HG03469 (cell line): ENCODE data around the gene CCNB1.
A peak's percentile ranks its signal among the peaks of the same experiment; 100 is the strongest.
"Not testable (repeated sequence)": the region's sequence is repeated elsewhere in the genome, so short reads cannot be mapped to it uniquely, and the experiment has no call there.

ENCODE experiments used
- ATAC-seq: cut with Tn5 transposase; IDR thresholded peaks from one replicate; pipeline ENCODE4 v1.9.1; 2021; ENCODE audit warnings: mild to moderate bottlenecking, moderate library complexity, moderate number of reproducible peaks; ENCODE audit not compliant: unreplicated experiment

Gene CCNB1

DNA sequence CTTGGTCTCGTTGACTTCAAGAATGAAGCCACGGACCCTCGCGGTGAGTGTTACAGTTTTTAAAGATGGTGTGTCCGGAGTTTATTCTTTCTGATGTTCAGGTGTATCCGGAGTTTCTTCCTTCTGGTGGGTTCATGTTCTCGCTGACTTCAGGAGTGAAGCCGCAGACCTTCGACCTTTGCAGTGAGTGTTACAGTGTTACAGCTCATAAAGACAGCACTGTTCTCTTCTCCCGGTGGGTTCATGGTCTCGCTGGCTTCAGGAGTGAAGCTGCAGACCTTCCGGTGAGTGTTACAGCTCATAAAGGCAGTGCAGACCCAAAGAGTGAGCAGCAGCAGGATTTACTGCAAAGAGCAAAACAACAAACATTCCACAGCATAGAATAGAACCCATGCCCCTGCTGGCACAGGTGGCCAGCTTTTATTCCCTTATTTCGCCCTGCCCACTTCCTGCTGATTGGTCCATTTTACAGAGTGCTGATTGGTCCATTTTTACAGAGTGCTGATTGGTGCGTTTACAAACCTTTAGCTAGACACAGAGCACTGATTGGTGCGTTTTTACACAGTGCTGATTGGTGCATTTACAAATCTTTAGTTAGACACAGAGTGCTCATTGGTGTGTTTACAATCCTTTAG lies 14.8 kb downstream of the CCNB1 start:
- ATAC-seq: not testable (repeated sequence)

DNA sequence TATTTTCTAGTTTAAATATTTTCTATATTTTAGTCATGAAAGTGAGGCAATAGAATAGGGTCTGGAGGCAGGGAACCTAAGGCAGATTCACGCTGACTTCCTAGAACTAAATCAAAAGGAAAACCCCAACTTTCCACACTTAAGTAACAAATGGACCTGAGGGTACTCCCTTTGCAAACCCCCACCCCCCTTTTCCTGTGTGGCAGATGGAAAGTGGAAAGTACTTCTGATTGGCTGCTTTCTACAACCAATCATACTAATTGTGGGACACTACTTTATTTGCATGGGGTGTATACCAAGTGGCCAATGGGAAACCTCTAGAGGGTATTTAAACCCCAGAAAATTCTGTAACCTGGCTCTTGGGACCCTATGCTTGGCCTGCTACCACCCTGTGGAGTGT lies 17.7 kb downstream of the CCNB1 start:
- no peak for ATAC-seq

DNA sequence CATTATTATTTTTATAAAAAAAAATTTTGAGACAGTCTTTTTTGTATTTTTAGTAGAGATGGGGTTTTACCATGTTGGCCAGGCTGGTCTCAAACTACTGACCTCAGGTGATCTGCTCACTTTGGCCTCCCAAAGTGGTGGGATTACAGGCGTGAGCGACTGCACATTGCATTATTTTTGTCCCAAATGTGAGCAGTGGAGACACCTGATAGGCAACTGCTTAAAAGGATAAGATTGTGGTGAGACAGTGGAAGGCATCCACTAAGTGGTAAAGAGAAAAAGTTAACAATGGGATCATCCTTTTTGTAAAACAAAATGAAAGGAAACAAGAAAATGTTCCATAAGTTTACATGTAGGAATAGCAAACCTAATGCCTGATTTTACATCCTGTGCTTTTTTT lies 20.4 kb downstream of the CCNB1 start:
- ATAC-seq: no peak

DNA sequence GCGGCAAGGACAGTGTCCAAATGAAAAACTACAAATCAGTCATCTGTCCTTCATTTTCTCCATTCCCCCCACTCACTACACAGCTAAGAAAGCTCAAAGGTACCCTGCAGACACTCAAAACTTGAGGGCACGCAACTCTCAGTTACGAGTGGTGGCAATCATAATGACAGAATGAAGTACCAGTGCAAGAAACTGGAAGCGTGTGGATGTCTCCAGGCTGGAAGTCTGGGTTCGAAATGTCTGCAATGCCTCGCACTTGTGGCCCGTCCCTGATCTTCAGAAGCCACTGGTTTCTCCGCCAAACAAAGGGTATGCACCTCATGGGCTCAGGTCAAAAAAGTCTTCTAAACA lies 21.8 kb downstream of the CCNB1 start:
- ATAC-seq: no peak

DNA sequence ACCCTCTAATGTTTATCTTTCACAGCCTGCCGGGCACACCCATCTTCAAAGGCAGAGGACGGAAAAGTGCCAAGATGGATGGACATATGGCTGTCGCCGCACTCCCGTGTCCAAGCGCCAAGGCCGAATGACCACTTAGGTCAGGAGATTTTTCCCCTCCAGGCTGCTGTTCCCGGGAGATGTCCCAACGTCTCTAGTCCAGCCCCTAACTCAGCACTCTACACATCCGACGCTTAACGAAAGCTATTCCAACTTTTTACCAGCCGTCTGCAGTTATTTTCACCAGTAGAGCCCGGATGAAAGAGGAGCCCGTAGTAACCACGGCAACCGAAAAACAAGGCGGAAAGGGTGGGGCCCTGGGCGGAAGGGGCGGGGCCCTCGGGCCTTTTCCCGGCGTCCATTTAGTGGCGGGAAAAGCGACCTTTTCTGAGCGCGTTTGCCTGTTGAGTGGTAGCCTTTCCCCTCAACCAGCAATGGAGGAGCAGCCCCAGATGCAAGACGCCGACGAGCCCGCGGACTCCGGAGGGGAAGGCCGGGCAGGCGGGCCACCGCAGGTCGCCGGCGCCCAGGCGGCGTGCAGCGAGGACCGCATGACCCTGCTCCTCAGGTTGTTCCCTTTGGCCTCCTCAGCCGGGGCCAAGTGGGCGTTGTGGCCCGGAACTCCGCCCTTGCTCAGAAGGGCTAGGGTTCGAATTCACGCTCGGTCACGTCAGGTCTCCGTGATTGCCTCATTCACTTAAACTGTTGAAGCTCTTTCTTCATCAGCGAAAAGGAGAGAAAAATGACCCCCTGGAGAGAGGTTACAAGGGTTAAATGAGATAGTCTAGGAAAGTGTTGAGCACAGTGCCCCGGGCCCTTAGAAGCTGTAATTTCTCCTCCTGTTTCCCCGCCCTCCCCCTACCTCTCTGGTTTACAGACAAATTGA lies 22.5 kb downstream of the CCNB1 start, which contains the start of gene CENPH:
CENPH (plus strand) TSS at position 422 of the 925 bp plus-strand sequence; CDS start at position 474, 52 bp downstream.
- ATAC-seq: peak; percentile 66

DNA sequence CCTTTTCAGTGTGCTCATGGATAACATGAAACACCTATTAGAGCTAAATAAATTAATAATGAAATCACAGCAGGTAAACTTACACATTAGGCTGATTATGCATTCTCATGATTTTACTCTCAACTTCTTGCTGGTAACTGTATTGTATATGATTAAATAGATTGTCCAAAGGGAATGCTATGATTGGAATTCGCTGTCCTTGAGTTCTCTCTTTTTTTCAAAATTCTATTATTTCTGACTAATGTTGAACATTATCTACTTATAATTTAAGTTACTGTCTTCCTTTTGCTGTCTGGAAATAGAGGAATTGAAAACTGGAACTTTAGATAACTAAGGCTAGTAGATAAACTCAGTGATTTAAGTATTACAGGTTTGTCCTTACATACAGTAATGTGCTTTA lies 35.5 kb downstream of the CCNB1 start:
- no peak for ATAC-seq

DNA sequence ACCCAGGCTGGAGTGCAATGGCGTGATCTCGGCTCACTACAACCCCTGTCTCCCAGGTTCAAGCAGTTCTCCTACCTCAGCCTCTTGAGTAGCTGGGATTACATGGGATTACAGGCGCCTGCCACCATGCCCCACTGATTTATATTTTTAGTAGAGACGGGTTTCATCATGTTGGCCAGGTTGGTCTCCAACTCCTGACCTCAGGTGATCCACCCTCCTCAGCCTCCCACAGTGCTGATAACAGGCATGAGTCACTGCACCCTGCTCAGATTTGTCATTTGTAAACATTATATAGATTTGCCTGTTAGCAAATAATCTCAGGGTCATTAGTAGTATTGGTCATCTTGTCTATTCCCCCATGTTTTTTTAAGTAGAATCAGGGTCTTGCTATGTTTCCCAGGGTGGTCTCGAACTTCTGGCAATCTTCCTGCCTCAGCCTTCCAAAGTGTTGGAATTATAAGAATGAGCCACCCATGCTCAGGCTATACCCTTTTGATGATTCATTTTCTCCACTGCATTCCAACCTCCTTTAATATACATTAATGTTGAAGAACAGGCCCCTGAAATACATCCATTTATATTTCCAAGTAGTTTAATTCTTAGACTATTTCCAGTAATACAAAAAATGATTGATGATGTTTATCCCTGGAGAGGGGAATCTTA lies 39.7 kb downstream of the CCNB1 start:
- ATAC-seq: no peak

DNA sequence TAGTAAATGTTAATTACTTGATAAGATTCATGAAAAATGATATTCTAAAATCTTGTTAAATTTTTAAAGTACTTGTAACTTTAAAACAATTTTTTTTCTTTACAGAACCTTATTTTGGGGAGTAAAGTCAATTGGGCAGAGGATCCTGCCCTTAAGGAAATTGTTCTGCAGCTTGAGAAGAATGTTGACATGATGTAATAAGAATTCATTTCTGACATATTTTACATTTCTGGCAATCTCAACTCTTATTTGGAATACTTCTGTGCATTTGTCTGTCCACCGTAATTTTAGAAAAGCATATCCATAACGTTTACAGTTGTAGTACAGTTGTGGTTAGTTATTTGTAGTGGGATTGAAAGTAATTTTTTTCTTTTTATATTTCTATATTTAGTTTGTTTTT lies 42.7 kb downstream of the CCNB1 start:
- ATAC-seq: no peak

DNA sequence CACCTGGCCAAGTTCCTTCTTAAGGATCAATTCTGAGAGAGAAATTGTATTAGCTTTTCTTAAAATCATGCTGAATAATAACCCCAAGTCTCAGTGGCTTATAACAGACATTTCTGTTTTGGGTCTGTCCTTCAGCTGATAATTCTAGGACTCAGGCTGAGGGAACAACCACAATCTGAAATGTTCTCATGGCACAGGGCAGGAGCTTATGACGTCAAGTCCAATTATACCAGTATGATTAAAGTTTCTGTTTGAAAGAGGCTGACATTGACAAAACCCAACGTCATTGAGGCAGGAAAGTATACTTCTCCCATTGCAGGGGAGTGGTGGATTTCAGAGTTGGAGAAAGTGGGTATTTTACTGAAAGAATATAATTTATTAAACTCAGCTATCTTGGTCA lies 44.2 kb downstream of the CCNB1 start:
- ATAC-seq: no peak

DNA sequence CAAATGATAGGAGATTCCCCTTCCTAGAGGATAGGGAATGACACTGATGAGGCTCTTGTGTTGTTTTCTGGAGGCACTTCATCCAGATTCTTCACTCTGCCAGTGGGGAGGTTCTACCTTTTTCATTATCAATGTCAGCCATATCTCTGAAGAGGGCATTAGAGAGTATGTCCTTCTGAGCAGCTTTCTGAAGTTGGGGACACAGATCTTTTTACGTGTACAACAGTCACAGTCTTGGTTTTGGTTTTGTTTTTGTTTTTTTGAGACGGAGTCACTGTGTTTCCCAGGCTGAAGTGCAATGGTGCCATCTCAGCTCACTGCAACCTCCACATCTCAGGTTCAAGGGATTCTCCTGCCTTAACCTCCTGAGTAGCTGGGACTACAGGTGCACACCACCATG lies 45.1 kb downstream of the CCNB1 start:
- ATAC-seq: no peak

DNA sequence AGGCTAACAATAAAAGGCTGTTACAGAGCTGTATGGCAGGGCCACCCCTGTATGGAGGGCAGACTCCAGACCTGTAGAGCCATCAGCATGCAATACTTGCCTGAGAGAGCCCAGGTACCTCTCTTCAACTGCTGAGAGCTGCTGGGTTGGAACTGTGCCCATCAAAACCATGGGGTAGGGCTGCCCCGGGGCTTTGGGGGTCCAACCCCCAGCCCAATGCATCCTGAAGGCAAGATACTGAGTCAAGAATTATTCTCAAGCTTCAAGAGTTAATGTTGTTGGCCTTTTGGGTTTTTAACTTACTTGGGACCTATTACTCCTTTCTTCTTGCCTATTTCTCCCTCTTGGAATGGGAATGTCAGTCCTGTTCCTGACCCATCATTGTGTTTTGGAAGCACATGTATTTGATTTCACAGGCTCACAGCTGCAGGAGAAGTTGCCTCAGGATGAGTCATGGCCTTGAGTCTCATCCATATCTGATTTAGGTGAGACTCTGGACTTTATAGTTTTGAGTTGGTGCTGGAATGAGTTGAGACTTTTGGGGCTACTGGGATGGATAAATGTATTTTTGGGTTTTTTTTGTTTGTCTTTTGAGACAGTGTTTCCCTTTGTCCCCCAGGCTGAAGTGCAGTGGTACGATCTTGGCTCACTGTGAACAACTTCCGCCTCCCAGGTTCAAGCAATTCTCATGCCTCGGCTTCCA lies 46.7 kb downstream of the CCNB1 start:
- ATAC-seq: no peak

DNA sequence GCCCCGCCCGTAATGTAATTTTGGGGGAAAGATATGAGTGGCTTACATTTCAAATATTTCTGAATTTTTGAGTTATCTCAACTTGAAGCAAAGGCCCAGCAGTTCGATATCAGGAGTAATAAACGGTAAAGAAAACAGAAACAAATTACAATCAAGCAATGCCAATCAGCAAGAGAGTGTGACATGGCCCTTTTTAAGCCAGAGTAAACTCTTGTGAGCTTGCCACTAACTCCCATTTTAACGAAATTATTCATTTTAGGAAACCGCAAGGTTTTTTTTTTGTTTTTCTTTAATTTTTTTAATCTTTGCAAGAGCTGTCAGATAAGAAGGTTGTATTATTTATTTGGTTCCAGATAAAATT lies 50.2 kb downstream of the CCNB1 start:
- ATAC-seq: no peak

DNA sequence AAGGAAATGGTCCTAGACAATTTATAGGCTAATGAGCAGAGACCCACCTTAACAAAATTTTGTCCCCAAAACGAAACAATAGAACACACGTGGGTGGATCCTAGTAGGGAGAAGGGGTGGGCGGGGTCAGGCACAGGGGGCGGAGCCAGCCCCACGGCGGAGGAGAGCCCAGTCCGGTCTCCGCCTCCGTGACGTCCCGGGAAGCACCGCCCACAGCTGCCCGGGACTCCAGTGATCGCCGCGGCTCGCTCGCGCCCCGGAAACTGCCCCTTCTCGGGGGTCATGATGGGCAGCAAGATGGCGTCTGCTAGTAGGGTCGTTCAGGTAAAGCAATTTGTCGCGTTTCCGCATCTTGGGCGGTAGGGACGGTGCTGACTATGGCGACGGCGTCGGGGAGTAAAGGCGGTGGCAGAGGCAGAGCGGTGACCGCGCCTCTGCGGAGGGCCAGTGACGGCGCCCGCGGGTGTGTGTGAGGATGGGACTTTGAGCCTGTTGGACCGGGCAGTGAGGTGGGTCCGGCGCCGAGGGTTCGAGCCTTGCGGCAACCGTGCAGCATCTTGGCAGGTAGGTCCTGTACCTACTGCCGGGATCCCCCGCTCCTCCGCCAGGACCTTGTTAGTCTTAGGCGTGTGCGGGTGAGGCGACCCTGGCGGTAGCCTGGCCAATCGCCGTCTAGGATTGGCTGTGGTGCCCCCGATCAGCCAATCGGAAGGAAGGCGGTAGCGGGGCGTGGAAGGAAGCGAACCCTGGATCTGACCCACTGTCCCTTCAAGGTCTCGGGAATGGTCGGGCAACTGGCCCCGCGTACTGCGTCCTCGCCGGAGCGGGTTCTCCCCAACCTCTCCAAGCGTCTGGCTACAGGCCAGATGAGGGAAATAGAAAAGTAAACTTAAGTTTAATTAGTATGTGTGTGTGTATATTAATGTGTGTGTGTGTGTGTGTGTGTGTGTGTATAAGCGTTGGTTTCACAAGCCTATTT lies 50.9 kb downstream of the CCNB1 start:
- peak; percentile 84 for ATAC-seq

DNA sequence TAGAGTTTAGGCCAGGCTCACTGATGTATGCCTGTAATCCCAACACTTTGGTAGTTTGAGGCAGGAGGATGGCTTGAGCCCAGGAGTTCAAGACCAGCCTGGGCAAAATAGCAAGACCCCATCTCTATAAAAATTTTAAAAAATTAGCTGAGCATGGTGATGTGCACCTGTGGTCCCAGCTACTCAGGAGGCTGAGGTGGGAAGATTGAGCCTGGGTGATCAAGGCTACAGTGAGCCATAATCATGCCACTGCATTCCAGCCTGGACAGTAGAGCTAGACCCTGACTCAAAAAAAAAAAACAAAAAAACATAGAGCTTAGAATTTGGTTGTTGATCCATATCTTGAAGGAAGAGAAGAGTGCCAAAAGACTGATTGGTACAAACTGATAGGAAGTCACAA lies 53.0 kb downstream of the CCNB1 start:
- no peak for ATAC-seq

DNA sequence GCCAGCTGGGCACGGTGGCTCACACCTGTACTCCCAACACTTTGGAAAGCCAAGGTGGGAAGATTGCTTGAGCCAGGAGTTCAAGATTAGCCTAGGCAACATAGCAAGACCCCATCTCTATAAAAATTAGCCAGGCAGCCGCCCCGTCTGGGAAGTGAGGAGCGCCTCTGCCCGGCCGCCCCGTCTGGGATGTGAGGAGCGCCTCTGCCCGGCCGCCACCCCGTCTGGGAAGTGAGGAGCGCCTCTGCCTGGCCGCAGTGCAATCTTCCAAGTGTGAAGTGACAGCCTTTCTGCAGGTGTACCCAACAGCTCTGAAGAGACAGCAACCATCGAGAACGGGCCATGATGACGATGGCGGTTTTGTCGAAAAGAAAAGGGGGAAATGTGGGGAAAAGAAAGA lies 53.4 kb downstream of the CCNB1 start:
- not testable (repeated sequence) for ATAC-seq

DNA sequence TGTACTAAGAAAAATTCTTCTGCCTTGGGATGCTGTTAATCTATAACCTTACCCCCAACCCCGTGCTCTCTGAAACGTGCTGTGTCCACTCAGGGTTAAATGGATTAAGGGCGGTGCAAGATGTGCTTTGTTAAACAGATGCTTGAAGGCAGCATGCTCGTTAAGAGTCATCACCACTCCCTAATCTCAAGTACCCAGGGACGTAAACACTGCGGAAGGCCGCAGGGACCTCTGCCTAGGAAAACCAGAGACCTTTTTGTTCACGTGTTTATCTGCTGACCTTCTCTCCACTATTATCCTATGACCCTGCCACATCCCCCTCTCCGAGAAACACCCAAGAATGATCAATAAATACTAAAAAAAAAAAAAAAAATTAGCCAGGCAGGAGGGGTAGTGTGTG lies 53.9 kb downstream of the CCNB1 start:
- ATAC-seq: not testable (repeated sequence)

DNA sequence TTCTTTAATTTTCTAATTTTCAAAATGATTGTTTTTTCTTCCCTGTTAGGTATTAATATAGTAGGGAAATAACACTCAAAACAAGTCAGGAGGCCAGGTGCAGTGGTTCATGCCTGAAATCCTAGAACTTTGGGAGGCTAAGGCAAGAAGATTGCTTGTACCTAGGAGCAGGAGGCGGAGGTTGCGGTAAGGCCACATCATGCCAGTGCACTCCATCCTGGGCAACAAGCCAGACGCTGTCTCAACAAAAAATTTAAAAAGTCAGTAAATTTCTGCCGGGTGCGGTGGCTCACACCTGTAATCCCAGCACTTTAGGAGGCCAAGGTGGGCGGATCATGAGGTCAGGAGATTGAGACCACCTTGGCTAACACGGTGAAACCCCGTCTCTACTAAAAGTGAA lies 57.6 kb downstream of the CCNB1 start:
- no peak for ATAC-seq

DNA sequence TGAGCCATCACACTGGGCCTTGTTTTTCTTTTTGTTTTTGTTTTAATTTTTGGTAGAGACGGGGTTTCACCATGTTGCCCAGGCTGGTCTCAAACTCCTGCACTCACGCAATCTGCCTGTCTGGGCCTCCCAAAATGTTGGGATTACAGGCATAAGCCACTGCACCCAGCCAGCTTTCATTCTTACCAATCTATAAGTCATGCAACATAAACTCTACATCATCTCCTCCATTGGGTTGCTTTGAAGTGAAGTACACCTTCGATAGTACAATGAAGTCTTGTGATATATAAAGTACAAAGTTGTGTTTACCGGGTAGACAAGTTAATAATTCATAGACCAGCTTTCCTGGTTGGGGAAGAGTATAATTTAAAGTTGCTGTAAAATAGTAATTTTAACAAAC lies 58.9 kb downstream of the CCNB1 start:
- ATAC-seq: no peak
